ENCODE results near the gene OR4F15. TPM values are rescaled to one million over a fixed set of nuclear protein-coding genes. Genes with fewer than 3 reads are reported as not detected.

Gene OR4F15
- total RNA-seq, 1 donor from 2014 or later = not detected

DNA sequence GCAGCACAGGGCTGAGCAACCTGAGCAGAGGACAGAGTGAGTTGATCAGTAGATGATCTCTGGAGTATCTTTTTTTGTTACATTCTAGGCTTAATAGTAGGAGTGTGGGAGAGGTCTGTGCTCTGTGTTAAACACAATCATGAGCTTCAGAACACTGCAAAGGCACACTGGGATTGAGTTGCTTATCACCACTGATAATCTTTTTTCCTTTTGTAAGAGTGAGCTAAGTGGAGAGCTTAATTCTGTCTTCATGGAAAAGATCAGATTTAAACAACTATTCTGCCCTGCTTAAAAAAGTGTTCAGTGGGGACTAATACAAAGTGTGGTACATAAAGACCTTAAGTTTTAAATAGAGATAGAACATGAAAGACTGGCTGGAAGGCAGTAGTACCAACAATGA, 7.6 kb upstream of the OR4F15 start:
- no peak for DNase-seq (ENCODE audit: low spot score)

DNA sequence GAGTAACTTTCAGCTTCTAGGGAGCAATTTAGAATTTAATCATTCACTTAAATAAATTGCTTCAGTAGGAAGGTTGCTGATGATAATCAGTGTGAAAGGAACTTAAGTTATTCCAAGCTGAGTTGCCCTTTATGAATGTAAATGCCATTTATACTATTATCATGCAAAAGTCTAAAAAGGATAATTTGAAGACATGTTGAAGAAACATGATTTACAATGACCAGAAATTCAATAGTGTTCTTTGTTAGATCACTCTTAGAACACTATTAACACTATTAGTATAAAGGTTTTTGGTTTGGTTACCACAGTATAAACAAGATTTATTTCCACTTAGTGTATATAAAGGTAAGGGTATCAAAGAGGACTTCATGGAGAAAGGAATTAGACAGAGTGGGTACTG, 7.1 kb upstream of the OR4F15 start:
- no peak for DNase-seq (ENCODE audit: low spot score)

DNA sequence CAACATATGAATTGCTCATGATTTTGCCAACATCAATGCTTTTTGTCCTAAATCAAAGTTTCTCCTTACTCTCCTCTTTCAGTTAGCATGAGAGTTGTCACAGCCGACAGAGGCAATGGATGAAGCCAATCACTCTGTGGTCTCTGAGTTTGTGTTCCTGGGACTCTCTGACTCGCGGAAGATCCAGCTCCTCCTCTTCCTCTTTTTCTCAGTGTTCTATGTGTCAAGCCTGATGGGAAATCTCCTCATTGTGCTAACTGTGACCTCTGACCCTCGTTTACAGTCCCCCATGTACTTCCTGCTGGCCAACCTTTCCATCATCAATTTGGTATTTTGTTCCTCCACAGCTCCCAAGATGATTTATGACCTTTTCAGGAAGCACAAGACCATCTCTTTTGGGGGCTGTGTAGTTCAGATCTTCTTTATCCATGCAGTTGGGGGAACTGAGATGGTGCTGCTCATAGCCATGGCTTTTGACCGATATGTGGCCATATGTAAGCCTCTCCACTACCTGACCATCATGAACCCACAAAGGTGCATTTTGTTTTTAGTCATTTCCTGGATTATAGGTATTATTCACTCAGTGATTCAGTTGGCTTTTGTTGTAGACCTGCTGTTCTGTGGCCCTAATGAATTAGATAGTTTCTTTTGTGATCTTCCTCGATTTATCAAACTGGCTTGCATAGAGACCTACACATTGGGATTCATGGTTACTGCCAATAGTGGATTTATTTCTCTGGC, 6.2 kb upstream of the OR4F15 start:
- DNase-seq (ENCODE audit: low spot score) = no peak

DNA sequence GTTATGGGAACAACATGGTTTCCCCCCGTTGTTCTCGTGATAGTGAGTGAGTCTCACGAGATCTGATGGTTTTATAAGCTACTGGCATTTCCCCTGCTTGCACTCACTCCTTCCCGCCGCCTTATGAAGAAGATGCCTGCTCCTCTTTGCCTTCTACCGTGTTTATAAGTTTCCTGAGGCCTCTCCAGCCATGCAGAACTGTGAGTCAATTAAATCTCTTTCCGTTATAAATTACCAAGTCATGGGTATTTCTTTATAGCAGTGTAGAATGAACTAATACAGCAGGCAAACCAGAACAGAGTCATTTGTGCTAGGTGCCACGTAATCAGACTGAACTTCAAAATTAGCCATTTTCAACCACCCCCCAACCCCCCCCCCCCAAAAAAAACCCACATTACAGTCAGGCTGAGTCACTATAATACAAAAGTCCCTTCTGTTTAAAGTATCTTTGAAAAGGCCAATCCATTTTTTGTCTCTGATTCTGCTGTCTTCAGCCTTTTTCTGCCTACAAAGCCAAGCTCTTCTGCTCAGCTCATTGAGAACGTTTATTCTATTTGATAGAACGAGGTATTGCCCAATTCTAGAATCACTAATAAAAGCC, 4.6 kb upstream of the OR4F15 start:
- DNase-seq (ENCODE audit: low spot score) = no peak

DNA sequence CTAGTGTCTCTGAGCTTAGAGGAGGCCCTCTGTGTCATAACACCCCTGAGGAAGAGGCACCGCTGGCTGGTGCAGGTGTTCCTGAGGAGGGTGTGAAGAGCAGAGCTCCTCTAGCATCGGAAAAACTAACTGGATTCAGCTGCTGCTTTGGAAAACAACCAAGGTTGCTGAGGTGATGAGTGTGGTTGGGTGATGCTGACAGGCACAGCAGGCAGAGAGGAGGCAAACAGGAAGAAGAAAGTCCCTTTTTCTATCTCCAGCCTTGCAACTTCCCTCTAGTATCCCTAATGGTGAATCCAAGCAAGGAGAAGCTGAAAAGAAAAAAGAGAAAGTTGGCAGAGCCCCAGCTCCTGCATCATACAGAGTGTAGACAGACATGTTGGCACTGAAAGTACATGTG, 3.8 kb upstream of the OR4F15 start:
- no peak for DNase-seq (ENCODE audit: low spot score)

DNA sequence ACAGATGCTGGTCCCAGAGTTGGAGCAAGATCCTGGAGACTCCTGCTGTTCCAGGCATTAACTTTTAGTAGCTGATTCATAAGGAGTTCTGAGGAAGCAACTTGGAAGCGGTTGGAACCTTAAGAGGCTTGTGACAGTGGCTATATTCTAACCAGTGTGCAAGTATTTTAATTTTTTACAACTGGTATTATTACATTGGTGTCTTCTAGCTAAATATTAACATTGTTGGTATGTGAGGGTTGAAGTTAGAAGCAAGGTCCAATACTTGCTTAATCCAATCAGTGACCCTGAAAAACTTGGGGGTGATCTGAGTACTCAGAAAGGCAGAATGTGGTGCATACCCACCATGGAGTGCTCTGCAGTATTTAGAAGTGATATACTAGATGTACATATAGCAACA, 1.5 kb upstream of the OR4F15 start:
- no peak for DNase-seq (ENCODE audit: low spot score)

DNA sequence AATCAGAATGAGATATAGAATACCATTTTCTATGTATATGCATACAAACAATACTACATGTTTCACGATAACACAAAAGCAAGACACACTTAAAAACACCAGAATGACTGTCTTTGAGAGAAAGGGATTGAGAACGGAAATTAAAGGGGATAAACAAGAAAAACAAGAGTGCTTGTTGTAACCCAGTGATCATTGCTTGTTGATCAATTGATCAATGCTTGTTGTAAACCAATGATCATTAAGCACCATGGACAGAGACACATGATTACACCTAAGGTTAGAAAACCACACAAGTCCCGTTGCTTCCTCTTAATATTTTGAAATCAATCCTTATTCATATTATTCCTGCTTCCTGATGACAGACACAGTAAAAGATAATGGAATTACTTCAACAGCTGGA, 1.1 kb upstream of the OR4F15 start:
- no peak for DNase-seq (ENCODE audit: low spot score)

DNA sequence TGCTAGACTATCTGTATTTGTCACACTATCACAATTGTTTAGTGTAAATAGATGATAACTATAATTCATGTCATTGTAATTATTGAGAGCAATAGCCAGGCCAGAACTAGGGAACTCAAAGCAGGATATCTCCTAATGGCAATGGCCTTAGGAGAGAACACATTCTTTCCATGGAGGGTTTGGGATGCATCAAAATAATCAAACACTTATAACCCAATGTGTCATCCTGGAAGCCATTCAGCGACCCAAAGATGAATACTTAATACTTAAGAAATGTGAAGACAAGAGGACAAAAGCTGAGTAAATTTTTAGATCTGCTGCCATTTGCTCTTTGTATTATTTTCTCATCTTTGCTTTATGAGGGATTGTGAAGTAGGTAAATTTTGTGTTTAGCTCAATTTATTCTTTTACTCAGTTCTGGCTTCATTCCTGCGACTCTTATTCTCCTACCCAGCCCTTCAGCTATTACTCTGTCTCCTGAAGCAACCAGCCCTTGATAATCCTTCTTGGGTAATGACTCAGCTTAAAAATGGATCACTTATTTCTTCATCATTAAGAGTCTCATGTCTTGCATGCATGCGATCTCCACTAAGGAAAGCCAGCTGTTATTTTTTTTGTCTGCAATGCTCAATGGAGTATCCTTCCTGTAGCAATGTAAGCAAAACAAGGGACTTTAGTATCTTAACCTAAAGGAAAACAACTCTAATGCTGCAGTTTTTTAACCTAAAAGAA, 2.0 kb downstream of the OR4F15 start:
- no peak for DNase-seq (ENCODE audit: low spot score)

DNA sequence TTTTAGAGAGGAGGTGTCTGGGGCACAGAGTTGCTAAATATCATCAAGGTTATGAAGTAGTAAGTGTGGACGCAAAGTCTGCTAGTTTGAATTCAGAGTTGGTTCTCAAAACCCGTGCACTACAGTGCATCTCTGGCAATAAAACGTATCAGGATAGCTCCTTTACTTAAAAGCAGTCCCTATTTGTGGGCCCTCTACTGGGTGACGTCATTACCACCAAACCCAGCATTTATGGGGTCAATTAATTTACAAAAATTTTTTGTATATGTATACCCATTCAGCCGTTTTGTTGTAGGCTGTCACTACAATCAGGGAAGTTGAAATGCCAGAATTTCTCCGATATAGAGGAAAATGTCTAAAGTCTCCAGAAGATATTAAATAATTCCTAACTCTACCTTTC, 8.8 kb downstream of the OR4F15 start:
- DNase-seq (ENCODE audit: low spot score) = no peak

DNA sequence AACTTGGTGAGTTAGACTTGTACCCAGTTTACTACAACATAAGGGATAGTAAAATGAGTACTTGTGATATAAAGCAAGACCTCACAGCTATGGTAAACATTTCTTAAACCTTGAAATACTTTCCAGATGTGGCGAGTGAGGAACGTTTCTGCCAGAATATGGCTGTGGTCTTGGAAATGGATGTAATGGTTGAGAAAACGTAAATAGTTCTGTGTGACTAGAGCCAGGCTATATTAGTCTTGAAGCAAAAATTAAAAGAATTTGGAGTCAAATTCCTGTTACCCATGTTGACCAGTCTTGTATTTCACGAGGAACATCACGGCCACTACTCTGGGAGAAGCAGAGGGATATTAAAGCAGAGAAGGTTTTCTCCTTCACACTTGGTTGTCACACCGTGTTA, 15.3 kb downstream of the OR4F15 start:
- DNase-seq (ENCODE audit: low spot score) = no peak

DNA sequence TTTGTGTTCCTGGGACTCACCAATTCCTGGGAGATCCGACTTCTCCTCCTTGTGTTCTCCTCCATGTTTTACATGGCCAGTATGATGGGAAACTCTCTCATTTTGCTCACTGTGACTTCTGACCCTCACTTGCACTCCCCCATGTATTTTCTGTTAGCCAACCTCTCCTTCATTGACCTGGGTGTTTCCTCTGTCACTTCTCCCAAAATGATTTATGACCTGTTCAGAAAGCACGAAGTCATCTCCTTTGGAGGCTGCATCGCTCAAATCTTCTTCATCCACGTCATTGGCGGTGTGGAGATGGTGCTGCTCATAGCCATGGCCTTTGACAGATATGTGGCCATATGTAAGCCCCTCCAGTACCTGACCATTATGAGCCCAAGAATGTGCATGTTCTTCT, 16.8 kb downstream of the OR4F15 start:
- DNase-seq (ENCODE audit: low spot score) = no peak

DNA sequence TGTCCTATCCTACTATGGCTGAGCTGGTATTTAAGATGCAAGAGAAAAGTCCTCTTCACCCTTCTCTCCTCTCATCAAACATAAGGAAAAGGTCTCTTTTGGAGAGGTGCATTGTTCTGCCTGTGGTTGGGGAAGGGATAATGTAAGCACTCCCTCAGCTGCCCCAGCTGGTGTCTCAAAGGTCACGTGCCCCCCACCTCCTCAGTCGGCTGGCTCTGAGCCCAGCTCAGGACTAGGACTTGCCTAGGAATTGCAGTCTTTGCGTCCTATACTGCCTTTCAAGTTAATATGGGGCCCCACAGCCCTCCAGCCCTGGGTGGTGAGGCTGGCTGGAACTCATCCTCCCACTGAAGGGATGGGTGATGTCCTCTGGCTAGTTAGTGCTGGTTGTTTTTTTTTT, 29.7 kb downstream of the OR4F15 start:
- DNase-seq (ENCODE audit: low spot score) = no peak

DNA sequence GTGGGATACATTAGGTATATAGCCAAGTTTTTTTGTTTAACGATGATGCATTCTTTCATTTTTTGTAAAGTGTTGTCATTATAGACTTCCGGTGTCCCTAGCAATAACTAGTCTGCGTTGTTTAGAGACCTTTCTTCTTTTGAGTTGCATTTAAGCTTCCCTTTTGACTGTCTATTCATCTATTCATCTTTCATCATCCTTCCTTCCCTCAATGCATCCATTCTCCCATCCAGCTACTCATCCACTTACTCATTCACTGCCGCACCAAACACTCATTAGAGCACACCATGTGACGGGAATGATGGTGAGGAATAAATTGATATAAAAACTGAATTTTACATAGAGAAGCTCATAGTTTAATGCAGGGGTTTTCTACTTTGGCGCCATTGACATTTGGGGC, 32.9 kb downstream of the OR4F15 start:
- DNase-seq (ENCODE audit: low spot score) = no peak

DNA sequence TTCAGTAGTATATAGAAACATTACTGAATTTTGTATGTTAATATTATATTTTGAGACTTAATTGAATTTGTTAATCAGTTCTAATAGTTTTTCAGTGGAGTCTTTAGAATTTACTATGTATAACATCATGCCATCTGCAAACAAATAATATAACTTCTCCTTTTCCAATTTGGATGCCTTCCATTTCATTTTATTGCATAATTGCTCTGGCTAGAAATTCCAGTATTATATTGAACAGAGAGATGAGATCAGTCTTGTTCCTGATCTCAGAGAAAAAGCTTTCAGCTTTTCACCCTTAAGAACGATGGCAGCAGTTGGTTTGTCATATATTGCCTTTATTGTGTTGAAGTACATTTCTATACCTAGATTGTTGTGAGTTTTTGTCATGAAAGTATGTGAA, 40.4 kb downstream of the OR4F15 start:
- no peak for DNase-seq (ENCODE audit: low spot score)

Other genes starting within 250 kb of the OR4F15 start
- 46.6 TPM for gene TM2D3, start 159.8 kb upstream of the OR4F15 start, total RNA-seq
- gene TARS3, start 87.7 kb upstream of the OR4F15 start, total RNA-seq = 18.4 TPM
- gene OR4F6, start 8.7 kb upstream of the OR4F15 start, total RNA-seq = not detected

Measured in ureter (tissue), 1 donor.